HuH-7 (cell line): ENCODE data around the gene ARL15.

ENCODE experiments used
- DNase-seq: peaks from one replicate; pipeline ENCODE4 v3.0.0; 2011; ENCODE audit warnings: low spot score

ARL15 gene

GRCh38 chr5:54249210-54250028 lies 61.0 kb downstream of the ARL15 start:
- DNase-seq: no peak

DNA sequence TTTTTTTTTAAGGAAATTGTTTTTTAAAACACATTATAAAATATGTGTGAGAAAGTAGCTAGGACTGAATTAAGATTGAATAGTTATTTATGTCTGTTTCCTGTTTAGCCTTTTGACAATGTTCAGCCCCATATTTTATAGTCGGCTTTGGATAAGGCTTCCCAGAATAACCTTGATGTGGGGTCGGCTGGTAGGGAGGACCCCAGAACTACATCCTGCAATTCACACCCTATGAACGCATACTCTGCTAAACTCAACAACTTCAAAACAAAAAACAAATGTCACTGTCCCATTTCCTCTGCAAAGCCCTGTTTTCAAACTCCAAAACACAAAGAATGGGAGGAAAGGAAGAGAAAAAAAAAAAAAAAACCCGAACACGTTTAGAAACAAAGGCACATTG lies 63.1 kb downstream of the ARL15 start:
- DNase-seq: no peak

GRCh38 chr5:54243483-54244080 lies 66.8 kb downstream of the ARL15 start:
- peak; percentile 12 for DNase-seq

GRCh38 chr5:54242297-54242696 lies 68.1 kb downstream of the ARL15 start:
- no peak for DNase-seq

- peak; percentile 4 for DNase-seq
These were observed 76.0 kb downstream of the ARL15 start for GRCh38 chr5:54234304-54234933.

GRCh38 chr5:54230936-54231685 lies 79.3 kb downstream of the ARL15 start:
- no peak for DNase-seq

DNA sequence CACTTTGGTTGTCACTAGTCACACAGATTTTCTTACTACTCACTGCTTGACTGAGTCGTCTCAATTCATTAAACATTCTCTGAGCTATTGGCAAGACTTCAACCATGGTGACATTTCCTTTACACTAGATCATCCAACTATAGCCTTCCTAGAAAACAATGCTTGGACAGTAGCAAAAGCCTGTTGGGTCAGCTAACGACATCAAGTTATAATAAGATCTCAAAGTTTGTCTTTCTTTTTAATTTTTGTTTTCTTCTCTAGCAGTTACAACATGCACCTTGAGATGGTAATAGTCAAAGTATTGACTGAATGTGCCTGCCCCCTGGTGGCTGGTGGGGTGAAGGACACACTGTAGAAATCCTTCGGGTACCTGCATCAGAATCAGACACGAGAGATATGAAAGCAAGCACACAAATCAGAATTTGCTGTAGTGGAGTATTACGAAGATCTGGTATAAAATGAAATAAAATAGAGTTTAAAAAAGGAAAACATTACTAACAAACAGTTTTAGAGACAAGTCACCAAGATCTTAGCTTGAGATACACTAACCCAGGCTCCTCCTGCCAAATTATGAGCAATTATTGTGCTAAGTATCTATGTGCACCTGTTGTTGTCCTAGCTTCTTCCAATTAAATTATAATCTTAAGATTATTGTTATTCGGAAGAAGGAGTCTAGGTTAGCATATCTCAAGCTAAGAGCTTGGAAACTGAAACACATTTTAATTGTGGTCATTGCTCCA lies 81.2 kb downstream of the ARL15 start:
- DNase-seq: peak; percentile 10

GRCh38 chr5:54227759-54228158 lies 82.6 kb downstream of the ARL15 start:
- DNase-seq: no peak

- no peak for DNase-seq
These were observed 83.3 kb downstream of the ARL15 start for GRCh38 chr5:54227109-54227508.

DNA sequence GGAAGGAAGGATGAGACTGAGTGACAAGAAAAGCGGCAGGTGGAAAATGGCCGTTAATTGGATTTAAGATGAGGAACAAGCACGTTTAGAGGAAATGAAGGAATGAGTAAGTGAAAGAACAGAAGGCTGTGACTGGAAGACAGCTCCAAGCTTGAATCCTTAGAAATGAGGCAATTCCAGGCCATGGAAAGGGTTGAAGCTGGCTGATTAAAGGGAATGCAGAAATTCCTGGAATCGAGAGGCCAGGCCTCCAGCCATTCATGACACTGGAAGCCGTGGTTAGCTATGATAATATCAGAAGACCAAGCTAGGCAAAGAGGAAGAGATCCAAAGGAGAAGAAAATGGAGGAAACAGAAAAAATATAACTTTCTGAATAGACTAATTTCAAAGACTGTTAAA lies 84.2 kb downstream of the ARL15 start:
- DNase-seq: no peak

DNA sequence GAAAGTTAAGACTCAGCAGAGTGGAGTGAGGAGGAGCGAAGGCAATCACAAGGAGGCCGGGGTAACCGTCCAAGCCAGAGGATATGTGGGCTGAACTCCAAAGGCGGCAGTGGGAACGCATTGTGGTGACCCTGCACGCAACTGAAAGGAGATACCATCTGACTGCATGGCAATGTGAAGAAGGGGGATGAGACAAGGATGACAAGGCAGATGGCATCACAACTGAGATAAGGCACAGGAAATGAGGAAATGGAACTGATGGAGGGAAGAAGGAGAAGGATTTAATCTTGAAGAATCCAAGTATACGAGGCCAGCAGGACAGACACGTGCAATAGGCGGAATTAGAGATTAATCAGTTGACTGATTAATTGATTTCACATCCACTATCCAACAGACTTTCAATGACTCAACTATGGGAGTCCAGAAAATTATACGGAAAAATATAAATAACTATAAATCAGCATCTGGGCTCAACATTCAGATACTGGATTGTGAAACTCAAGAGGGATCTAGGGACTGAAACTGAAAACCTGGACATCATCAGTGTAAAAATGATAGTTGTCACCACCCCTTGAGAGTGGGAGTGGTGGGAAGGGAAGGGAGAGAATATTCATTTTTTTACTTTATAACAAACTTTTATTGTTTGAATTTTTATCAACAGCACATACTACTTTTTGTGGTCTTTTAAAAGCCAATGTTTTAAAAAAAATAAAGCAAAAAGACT lies 86.1 kb downstream of the ARL15 start:
- no peak for DNase-seq

DNA sequence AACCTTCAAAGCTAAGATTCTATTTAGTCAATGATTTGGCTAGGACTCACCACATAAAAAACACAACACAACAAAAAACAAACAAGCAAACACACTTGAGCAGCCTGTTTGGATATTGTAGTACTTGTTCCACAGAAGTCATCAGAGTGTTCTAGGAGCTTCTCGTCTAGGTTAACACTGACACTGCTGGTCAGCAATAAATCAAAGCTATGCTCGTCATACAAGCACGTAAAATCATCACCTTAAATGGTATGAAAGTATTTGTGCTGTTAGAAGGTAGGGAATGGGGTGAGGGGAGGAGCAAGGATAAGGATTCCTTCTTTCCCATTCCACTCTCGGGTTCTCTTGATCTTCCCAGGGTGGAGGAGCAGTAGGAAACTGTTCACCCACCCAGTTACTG lies 88.0 kb downstream of the ARL15 start:
- no peak for DNase-seq

DNA sequence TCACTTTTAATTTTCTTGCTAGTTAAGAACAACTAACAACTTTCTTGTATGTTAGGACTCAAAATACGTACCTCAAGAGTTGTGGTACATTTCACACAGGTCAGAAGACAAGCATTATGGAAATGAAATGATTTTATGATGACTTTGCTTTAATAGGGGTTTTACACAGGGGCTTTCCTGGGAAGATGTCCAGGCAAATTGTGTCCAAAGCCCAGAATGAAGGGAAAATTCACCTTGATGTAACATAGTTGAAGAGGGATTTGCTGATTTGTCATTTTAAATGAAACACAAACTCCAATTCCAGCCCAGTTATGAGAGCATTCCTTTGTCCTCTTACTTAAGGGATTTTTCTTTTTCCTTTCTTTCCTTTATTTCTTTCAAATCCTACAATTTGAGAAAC lies 89.2 kb downstream of the ARL15 start:
- no peak for DNase-seq

DNA sequence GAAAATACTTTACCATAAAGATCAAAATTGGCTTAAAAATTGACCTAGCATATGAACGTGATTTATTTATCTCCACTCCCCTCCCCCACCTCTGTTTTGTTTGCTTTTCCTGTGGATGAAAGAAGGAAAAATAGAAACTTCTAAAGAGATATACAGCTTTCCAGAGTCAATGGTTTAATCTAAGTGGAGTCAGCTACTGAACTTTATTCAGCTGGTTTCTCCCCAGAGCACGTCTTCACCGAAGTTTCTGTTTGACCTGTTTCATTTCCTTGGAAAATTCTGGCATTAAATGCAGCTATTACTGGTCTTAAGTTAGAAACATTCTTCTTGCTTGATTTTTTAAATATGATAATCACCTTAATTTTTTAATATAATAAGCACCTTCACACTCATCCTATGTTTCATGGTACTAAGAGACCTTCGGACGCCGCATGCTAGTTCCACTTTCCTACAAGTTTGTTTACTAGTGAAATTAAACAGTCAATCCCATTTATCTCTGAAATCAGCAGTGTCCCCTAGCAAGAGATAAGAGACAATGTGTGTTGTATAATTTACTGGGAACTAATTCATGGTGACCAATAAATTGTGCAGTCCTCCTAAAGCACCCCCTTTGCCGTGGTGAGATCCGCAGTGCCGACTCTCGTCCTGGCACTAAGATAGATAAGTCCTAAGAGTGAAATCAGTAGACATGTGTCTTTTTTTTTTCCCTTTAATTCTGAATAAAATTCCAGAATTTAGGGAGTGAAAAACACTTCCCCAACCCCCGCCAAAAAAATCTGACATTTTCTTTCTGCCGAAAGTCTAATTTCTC lies 89.9 kb downstream of the ARL15 start:
- DNase-seq: no peak

GRCh38 chr5:54217826-54218503 lies 92.4 kb downstream of the ARL15 start:
- DNase-seq: peak; percentile 1

DNA sequence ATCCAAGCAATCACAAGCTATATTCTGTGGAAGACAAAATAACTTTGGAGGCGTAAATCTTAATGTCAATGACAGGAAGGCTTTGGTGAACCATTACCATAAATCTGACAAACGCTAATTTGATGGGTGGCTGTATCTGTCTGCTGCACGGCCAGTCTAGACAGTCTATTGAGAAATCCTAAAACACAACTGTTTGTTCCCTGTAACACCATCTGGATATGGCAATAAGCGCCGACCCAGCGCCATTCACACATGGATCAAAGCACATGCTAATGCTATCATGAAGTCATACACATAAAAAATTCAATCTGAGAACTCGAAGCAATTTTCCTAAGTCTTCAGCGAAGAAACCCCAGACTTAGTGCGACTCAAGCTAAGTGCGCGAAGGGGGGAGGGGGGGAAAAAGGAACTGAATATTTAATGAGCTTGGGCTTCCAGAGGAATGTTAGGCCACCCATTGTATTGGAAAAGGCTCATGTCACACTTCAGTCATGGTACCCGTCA lies 95.1 kb downstream of the ARL15 start:
- DNase-seq: no peak

- DNase-seq: no peak
These were observed 95.7 kb downstream of the ARL15 start for GRCh38 chr5:54214722-54215121.

DNA sequence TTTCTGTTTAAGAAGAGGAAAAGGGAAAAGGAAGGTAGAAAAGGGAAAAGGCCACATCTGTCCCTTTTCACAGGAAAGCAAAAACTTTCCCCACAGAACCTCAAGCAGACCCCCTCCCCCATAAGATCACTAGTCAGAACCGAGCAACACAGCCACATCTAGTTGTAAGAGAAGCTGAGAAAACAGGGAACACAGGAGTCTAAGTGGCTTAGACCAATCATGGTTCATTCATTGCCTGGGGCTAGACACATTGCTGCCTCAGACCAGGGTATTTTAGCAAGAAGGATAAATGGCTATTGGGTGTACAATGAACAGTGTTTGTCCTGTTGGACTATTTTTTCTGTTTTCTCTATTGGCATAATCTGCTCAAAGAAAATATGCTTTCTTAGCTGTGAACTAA lies 98.0 kb downstream of the ARL15 start:
- DNase-seq: no peak

DNA sequence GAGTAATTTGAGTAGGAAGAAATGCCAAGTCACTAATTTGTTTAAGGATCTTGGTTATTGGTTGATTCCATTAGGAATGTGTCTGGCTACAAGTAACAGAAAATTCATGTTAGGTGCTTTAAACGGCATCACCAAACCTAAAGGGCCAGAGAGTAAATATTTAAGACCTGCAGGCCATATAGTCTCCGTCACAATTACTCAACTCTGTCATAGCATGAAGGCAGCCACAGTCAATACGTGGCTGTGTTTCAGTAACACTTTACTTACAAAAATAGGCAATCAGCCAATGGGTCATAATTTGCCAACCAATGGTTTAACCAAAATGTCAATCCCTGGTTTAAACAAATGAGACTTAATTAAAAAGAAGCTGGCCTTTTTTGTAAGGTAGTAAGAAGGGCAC lies 98.5 kb downstream of the ARL15 start:
- no peak for DNase-seq

GRCh38 chr5:54207566-54207965 lies 102.8 kb downstream of the ARL15 start:
- no peak for DNase-seq
